Stimulated activated CD8-positive, alpha-beta memory T cell treated with anti-CD3 and anti-CD28 coated beads, Interleukin-15, amount 100 ng/mL, for 48 hours (primary cell): ENCODE measurements around the gene TK1.
"Not testable (repeated sequence)": the region's sequence is repeated elsewhere in the genome, so short reads cannot be mapped to it uniquely, and the experiment has no call there.

Experiments used
- DNase-seq, 2 donors: peaks; one replicate each; pipeline ENCODE4 v3.0.0-alpha.2; 2020; ENCODE audit warnings: low read depth in 2 of 2

Gene TK1

DNA sequence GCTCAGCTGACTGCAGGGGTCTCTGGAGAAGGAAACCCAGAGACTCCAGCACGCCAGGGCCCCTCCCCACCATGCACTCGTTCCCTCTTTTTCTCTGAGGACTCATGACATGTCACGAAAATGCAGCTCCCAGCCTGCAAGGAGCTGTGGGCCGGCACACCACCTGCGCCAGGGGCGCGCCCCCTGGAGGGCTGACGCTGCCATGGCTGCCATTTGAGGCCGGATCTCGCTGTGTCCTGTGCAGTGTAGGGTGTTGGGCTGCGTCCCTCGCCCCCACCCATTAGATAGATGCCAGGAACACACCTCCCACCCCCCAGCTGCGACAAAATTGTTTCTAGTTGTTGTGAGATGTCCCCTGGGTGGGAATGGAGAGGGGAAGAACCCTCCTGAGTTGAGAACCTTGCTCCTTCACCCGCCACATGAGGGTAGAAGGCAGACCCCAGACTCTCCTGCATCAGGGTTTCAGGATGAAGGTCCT, 10.3 kb downstream of the TK1 start:
- DNase-seq: peak; percentile 62 to 63

DNA sequence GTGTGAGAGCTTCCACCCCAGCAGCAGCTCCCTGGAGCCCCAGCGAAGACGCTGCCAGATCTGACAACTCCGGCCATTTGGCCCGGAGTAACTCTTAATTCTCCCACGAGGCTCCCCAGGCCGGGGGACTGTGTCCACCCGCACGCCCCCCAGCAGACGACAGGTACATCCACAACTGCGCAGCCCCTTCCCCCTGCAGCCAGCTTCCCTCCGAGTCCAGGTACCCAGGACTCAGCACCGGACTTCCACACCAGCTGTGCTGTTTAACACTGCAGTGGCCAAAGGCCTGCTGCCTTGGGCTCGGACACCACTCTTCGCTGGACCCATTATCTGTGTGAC, 11.2 kb downstream of the TK1 start:
- DNase-seq: no peak

DNA sequence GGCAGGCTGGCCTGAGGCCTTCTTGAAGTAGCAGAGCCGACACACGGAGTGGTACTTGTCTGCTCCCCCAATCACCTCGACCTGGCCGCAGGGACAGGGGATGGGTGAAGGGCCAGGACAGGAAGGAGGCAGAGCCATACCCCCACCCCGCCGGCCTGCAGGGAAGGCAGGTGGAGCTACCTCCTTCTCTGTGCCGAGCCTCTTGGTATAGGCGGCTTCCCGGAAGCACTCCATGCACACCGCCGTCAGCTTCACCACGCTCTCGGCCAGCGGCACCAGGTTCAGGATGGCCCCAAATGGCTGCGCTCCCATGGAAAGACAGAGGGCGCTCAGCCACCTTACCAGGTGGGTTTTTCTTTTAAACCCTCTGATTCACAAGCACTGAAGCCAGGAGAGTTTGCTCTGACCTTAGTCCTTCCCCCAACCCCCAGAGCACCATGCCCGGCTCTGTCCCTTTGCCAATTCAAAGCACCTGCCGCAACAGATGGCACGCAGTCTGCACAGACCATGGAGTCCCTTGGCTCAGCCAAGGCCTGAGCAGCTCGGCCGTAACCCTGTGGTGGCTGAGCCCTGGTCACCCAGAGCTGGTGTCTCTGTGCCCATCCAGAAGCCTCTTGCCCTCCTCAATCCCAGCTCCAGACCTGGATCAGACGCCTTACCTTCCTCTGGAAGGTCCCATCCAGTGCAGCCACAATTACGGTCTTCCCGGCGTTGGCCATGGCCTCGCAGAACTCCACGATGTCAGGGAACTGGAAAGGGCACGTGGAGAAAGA, 11.8 kb downstream of the TK1 start:
- DNase-seq: no peak

DNA sequence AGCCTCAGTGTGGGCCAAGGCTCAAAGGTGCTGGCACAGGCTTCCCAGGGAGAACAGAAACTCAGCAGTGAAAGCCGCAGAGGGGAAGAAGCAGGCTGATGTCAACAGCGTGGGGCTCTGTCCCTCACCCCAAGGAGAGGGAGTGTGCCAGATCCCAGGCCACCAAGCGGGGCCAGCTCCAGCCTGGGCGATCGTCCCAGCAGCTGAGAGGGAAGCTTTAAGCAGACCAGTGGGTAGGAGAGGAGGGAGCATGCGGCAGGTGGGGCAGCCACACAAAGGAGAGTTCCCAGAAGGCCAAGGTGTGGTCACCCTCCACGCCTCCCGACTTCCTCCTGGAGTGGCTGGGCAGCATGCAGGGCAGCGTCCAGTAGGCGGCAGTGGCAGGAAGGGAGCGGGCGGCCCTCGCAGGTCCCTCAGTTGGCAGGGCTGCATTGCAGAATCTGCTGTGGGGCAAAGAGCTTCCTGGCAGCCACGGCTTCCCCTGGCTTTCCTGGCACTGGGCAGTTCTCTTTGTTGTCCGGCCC, 12.4 kb downstream of the TK1 start:
- no peak for DNase-seq

- no peak for DNase-seq
These were observed 13.6 kb downstream of the TK1 start for GRCh38 chr17:78173097-78173715.

- DNase-seq: no peak
These were observed 14.4 kb downstream of the TK1 start for GRCh38 chr17:78172249-78173051.

DNA sequence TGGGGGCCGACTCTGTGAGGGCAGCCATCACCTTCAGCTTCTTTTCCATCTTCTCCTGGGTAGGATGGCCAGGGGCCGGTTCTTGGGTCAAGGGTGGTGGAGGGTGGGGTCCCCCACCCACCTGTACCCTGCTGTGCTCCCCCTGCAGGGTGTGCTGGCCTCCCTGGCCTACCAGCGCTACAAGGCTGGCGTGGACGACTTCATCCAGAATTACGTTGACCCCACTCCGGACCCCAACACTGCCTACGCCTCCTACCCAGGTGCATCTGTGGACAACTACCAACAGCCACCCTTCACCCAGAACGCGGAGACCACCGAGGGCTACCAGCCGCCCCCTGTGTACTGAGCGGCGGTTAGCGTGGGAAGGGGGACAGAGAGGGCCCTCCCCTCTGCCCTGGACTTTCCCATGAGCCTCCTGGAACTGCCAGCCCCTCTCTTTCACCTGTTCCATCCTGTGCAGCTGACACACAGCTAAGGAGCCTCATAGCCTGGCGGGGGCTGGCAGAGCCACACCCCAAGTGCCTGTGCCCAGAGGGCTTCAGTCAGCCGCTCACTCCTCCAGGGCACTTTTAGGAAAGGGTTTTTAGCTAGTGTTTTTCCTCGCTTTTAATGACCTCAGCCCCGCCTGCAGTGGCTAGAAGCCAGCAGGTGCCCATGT, 15.1 kb downstream of the TK1 start:
- DNase-seq: not testable (repeated sequence)

DNA sequence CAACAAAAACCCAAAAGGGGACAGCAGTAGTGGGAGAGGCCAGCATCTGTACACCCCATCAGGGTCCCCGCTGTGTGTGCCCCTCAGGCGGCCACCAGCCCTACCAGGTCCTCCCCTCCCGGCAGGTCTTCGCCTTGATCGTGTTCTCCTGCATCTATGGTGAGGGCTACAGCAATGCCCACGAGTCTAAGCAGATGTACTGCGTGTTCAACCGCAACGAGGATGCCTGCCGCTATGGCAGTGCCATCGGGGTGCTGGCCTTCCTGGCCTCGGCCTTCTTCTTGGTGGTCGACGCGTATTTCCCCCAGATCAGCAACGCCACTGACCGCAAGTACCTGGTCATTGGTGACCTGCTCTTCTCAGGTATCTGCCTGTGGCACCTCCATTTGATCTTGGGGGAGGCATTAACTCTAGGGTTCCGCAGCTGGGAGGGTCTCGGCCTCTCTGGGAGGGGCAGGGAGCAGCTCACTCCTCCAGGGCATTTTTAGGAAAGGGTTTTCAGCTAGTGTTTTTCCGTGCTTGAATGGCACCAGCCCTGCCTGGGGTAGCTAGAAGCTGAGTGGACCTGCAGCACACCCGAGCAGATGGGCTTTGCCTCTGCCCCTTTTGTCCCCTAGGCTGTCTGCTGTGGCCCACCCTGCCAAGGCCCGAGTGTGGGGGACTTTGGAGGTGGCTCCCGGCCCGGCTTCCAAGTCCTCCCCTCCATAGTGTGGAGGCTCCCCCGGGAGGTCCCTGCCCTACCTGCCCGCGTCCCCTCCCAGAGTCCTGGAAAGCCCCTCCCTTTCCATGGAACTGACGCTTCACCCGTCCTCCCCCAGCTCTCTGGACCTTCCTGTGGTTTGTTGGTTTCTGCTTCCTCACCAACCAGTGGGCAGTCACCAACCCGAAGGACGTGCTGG, 15.9 kb downstream of the TK1 start:
- DNase-seq: no peak

DNA sequence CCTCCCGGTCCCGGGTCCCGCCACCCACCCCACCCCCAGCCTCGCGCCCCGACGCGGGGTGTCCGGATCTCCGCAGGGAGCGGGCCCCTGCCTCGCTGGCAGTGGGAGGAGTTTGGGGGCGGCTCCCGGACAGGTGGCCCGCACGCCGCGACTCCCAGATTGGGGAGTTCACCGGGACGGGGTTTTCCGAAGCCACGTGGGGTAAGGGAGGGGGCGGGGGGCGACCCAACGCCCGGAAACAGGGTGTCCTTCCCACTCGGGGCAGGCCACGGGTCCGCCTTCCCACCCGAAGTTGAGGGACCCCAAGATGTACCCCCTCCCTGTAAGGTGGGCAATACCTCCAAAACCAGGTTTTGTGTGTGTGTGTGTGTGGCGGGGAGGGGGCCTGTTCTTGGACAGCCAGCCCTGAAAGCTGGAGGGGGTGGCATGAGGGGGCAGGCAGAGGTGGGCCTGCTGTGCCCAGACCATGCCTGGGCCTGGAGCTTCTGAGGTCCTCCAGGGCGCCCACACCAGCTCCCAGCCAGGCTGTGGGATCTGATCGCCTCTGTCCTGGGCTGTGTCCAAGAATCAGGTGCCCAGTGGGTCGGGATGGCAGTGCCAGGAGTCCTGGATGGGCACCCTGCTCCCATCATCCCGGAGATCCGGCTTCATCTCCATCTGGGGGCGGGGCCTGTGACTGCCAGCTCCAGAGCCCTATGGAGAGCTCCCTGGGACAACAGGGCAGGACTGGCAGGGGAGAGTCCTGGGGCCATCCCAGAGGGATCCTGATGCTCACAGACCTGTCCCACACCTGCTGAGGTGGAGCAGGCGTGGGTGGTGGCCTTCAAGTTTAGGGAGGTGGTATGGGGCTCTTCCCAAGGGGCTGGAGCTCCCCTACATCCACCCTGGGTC, 17.7 kb downstream of the TK1 start:
- peak; percentile 48 to 51 for DNase-seq

DNA sequence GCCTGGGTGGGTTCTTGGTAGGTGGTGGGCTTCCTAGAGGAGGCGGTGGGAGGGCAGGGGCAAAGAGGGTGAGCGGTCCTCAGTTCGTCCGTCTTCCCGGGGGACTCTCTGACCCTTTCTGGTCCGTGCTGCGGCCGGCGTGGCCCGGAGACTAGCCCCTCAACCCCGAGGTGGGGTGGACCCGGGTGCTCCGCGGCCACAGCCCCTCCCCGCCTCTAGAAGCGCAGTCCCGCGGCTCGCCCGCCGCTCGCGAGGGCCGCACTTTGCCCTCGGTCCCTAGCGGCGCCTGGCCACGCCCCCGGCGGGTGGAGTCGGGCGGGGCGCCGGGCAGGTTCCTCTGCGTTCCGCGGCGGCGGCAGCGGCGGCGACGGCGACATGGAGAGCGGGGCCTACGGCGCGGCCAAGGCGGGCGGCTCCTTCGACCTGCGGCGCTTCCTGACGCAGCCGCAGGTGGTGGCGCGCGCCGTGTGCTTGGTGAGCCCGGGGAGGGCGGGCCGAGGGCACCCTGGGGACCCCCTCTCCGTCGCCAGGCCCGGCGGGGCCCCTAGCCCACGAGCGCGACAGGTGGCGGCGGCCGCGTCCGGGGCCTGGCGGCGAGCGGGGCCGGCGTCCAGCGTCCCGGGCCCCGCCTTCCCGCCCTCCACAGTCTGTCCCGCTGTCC, 18.5 kb downstream of the TK1 start, which contains the start of gene SYNGR2:
SYNGR2 (plus strand) TSS at position 340 of the 661 bp plus-strand sequence; CDS start at position 376, 36 bp downstream.
- peak; percentile 83 to 84 for DNase-seq

DNA sequence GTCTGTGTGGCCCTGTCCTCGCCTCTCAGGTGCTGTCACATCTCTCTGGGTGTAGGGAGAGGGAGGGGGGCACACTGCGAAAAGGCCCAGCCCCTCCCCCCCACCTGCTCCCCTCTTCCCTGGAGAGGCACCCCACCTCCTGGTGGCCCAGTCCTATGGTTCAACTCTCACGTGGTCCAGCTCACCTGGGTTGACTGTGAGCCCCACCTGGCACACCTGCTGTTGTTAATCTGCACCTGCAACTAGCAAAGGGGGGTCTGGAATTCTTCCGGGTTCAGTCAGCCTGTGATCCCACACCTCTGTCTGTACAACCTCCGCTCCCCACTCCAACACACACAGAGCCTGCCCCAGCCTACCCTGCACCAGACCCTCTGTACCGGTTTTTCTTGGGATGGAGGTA, 20.4 kb downstream of the TK1 start:
- no peak for DNase-seq

- no peak for DNase-seq
These were observed 21.9 kb downstream of the TK1 start for GRCh38 chr17:78164748-78165607.

DNA sequence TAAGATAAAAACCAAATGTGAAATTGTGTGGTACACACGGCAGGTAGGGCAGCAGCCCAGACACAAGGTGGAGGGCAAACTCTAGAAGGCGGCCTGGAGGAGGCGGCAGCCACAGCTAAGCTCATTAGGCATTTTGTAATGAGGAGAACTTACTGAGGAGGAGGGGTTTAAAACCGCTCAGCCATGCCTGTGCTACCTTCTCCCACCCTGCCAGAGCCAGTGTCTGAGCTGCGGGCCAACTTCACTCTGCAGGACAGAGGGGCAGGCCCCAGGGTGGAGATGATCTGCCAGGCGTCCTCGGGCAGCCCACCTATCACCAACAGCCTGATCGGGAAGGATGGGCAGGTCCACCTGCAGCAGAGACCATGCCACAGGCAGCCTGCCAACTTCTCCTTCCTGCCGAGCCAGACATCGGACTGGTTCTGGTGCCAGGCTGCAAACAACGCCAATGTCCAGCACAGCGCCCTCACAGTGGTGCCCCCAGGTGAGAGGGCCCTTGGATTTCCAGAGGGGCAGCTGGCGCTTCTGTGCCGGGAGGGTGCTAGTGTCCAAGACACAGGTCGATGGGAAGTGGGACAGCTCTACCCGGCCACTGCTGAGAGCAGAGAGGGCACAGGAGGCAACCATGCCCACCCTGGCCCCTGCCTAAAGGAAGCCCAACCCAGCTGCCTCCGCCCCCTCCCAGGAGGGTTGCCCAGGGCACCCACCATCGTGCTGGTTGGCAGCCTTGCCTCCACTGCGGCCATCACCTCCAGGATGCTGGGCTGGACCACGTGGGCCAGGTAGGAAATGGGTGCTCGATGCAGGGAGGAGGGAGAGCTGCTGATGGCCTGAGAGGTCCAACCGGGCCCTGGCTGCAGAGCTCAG, 22.7 kb downstream of the TK1 start:
- DNase-seq: no peak

- DNase-seq: no peak
These were observed 27.2 kb downstream of the TK1 start for GRCh38 chr17:78159575-78160158.

- DNase-seq: no peak
These were observed 31.7 kb downstream of the TK1 start for GRCh38 chr17:78154903-78155811.

- DNase-seq: no peak
These were observed 35.3 kb downstream of the TK1 start for GRCh38 chr17:78151514-78152008.
